HepG2 (cell line): ENCODE results near the gene SLC7A8. TPM values are rescaled to one million over a fixed set of nuclear protein-coding genes. Genes with fewer than 3 reads are reported as not detected.

Experiments used
- CAMTA2 ChIP-seq: sonication (generic); formaldehyde crosslinking; IDR thresholded peaks from 2 replicates; pipeline ENCODE4 v1.4.0; 2020; ENCODE audit warnings: mild to moderate bottlenecking, missing genetic modification reagents, borderline replicate concordance
- CREB1 ChIP-seq, 2 experiments: fragments of 450-650 bp in 1 of 2; IDR thresholded peaks; 2 replicates each; pipeline ENCODE4 v1.6.1; 2016 to 2017; ENCODE audit warnings: control low read depth in 1 of 2, mild to moderate bottlenecking in 1 of 2, missing compliant biosample characterization in 1 of 2, missing genetic modification characterization in 1 of 2
- ELF4 ChIP-seq: sonication (generic); formaldehyde crosslinking; IDR thresholded peaks from 2 replicates; pipeline ENCODE4 v1.5.0; 2020; ENCODE audit warnings: missing genetic modification reagents, mild to moderate bottlenecking, moderate library complexity, borderline replicate concordance
- GTF3A ChIP-seq: sonication (generic); formaldehyde crosslinking; conservative IDR thresholded peaks from 2 replicates; pipeline ENCODE4 v1.4.0; 2020; ENCODE audit warnings: mild to moderate bottlenecking, missing genetic modification reagents
- KLF16 ChIP-seq, 2 experiments: sonication (generic) in 1 of 2; formaldehyde crosslinking in 1 of 2; IDR thresholded peaks; 2 replicates each; pipeline versions ENCODE4 v1.6.1 to v1.8.0; 2016 to 2023; ENCODE audit warnings: missing genetic modification reagents in 2 of 2, missing compliant biosample characterization in 1 of 2
- PPARG ChIP-seq: conservative IDR thresholded peaks from 2 replicates; pipeline ENCODE4 v1.6.1; 2016; ENCODE audit warnings: missing biosample characterization, missing genetic modification reagents
- REL ChIP-seq: sonication (generic); formaldehyde crosslinking; conservative IDR thresholded peaks from 2 replicates; pipeline ENCODE4 v1.8.0; 2022; ENCODE audit warnings: mild to moderate bottlenecking, missing genetic modification reagents, moderate library complexity
- SIX4 ChIP-seq: sonication (generic); formaldehyde crosslinking; IDR thresholded peaks from 2 replicates; pipeline ENCODE4 v1.4.0; 2020; ENCODE audit warnings: missing genetic modification reagents
- U2AF1 ChIP-seq: fragments of 200-400 bp; formaldehyde crosslinking; optimal IDR thresholded peaks from 2 replicates; pipeline ENCODE3; 2017; ENCODE audit warnings: mild to moderate bottlenecking, low read depth, low read length
- ZFP62 ChIP-seq: sonication (generic); formaldehyde crosslinking; IDR thresholded peaks from 2 replicates; pipeline ENCODE4 v1.4.0; 2020; ENCODE audit warnings: missing genetic modification reagents
- ZNF251 ChIP-seq: sonication (generic); formaldehyde crosslinking; IDR thresholded peaks from 2 replicates; pipeline ENCODE4 v1.9.0; 2021; ENCODE audit warnings: mild to moderate bottlenecking, missing genetic modification reagents
- ZNF318 ChIP-seq: sonication (generic); formaldehyde crosslinking; IDR thresholded peaks from 2 replicates; pipeline ENCODE4 v1.4.0; 2020; ENCODE audit warnings: mild to moderate bottlenecking, missing genetic modification reagents
- ZNF567 ChIP-seq: sonication (generic); formaldehyde crosslinking; IDR thresholded peaks from 2 replicates; pipeline ENCODE4 v1.8.1; 2023; ENCODE audit warnings: mild to moderate bottlenecking, missing genetic modification reagents, borderline replicate concordance
- ZNF580 ChIP-seq: IDR thresholded peaks from 2 replicates; pipeline ENCODE4 v1.6.1; 2016; ENCODE audit warnings: low read depth, borderline replicate concordance
- ZNF773 ChIP-seq: sonication (generic); formaldehyde crosslinking; IDR thresholded peaks from 2 replicates; pipeline ENCODE4 v1.4.0; 2020; ENCODE audit warnings: missing genetic modification reagents, borderline replicate concordance
- ZNF790 ChIP-seq: sonication (generic); formaldehyde crosslinking; IDR thresholded peaks from 2 replicates; pipeline ENCODE4 v1.8.0; 2022; ENCODE audit warnings: missing genetic modification reagents, mild to moderate bottlenecking, borderline replicate concordance
- ZNF792 ChIP-seq: IDR thresholded peaks from 2 replicates; pipeline ENCODE4 v1.6.1; 2016
- ZNF841 ChIP-seq: sonication (generic); formaldehyde crosslinking; IDR thresholded peaks from 2 replicates; pipeline ENCODE4 v1.8.1; 2023; ENCODE audit warnings: missing genetic modification reagents, borderline replicate concordance
- ZSCAN21 ChIP-seq: sonication (generic); formaldehyde crosslinking; IDR thresholded peaks from 2 replicates; pipeline ENCODE4 v1.8.0; 2022; ENCODE audit warnings: mild to moderate bottlenecking, missing genetic modification reagents, moderate library complexity, borderline replicate concordance
- ZSCAN31 ChIP-seq: sonication (generic); formaldehyde crosslinking; IDR thresholded peaks from 2 replicates; pipeline ENCODE4 v1.5.0; 2020; ENCODE audit warnings: low read depth, mild to moderate bottlenecking, missing genetic modification reagents
- polyA plus RNA-seq, 8 experiments: library from polyadenylated mRNA; depleted of rRNA in 3 of 8; stranded (reverse) in 7 of 8; unstranded in 1 of 8; fragments of >200 nt; fragmentation: Illumina TruSeq in 4 of 8; extraction: Trizol in 4 of 8; gene quantifications; 2 replicates each; pipeline versions ENCODE4 v1.2.1 to v1.2.3, GENCODE V29; 2011 to 2016; ENCODE audit warnings: low read depth in 4 of 8, missing spikeins in 1 of 8, mixed read lengths in 1 of 8; ENCODE audit not compliant: insufficient read depth in 1 of 8
- total RNA-seq, 5 experiments: library from RNA; depleted of rRNA; stranded (reverse); fragments of >200 nt; fragmentation: Illumina TruSeq; extraction: Trizol; gene quantifications; 2 replicates each; pipeline ENCODE4 v1.2.3, GENCODE V29; 2016; ENCODE audit warnings: low read depth in 1 of 5

Gene SLC7A8
- total and polyA plus RNA-seq, 2 of the 13 experiments (the other 11 are each of a cell fraction or from before 2014, with no cell fraction given), result 0.25 TPM; not detected in 1

GRCh38 chr14:23094666-23095195 lies 88.7 kb downstream of the SLC7A8 start, which contains the start of gene ACIN1 (continued):
- TF ChIP-seq ZNF318 (CRISPR knock-in tag) (peak; percentile 100), REL (no peak), GTF3A (peak; percentile 99), CAMTA2 (CRISPR knock-in tag) (peak; percentile 98; the same call in 1 of the 2 replicates), ZSCAN31 (CRISPR knock-in tag) (peak; percentile 97), SIX4 (peak; percentile 62; the same call in 1 of the 2 replicates), ZNF567 (peak; percentile 100), ZNF792 (peak; percentile 59), ELF4 (peak; percentile 98; the same call in 1 of the 2 replicates), PPARG (no peak), ZFP62 (peak; percentile 96; the same call in 1 of the 2 replicates), ZNF580 (CRISPR knock-in tag) (peak; percentile 94), ZNF251 (CRISPR knock-in tag) (peak; percentile 99), U2AF1 (peak; percentile 55), ZNF773 (CRISPR knock-in tag) (peak; percentile 96; the same call in 1 of the 2 replicates), CREB1 (IDR thresholded peaks at IDR 0.05) (no peak), CREB1 (CRISPR knock-in tag; IDR thresholded peaks at IDR 0.05) (no peak), ZNF790 (CRISPR knock-in tag) (peak; percentile 99), ZNF841 (CRISPR knock-in tag) (no peak), KLF16 (CRISPR knock-in tag; IDR thresholded peaks at IDR 0.05) (peak; percentile 57 to 96; a peak in 3 of 4 replicates), ZSCAN21 (CRISPR knock-in tag) (peak; percentile 98)
